Measurements from ENCODE around the gene CDC42EP1.

The CDC42EP1 gene

GRCh38 chr22:37561212-37562048, 1.1 kb downstream of the CDC42EP1 start:
- H3K9me3 ChIP-seq = no peaks in the 10 kb centered on the region
- H3K4me3 ChIP-seq = peak overlapping the region; percentile 85 to 93
- no peaks in the 10 kb centered on the region for H3K27me3 ChIP-seq
- TF ChIP-seq, protein P1, sequence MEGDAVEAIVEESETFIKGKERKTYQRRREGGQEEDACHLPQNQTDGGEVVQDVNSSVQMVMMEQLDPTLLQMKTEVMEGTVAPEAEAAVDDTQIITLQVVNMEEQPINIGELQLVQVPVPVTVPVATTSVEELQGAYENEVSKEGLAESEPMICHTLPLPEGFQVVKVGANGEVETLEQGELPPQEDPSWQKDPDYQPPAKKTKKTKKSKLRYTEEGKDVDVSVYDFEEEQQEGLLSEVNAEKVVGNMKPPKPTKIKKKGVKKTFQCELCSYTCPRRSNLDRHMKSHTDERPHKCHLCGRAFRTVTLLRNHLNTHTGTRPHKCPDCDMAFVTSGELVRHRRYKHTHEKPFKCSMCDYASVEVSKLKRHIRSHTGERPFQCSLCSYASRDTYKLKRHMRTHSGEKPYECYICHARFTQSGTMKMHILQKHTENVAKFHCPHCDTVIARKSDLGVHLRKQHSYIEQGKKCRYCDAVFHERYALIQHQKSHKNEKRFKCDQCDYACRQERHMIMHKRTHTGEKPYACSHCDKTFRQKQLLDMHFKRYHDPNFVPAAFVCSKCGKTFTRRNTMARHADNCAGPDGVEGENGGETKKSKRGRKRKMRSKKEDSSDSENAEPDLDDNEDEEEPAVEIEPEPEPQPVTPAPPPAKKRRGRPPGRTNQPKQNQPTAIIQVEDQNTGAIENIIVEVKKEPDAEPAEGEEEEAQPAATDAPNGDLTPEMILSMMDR (IDR thresholded peaks at IDR 0.05) = peak; percentile 80 to 92
- H3K27ac ChIP-seq = peak overlapping the region; percentile 98 to 99
- peaks cover 9 to 74% (median 65%) of the 10 kb centered on the region in 4 donors for H3K4me1 ChIP-seq
- intact Hi-C loops (cut with DNase I; ENCODE audit: low total_unique reads) = loop anchor here (2.0 to 5.0 kb wide), 2 partner anchors 15 to 46 kb away; partner anchors contain the start of gene GGA1
- peak; percentile 95 to 97 for DNase-seq
- peaks cover 6 to 7% (median 7%) of the 10 kb centered on the region in 3 donors for H3K36me3 ChIP-seq

GRCh38 chr22:37562049-37562875, 2.0 kb downstream of the CDC42EP1 start:
- Histone ChIP-seq H3K4me1 (peaks cover 9 to 74% (median 67%) of the 10 kb centered on the region in 4 donors), H3K36me3 (peaks cover 12 to 14% (median 13%) of the 10 kb centered on the region in 3 donors), H3K27me3 (no peaks in the 10 kb centered on the region), H3K4me3 (peak overlapping the region; percentile 85 to 93), H3K27ac (peak overlapping the region; percentile 98 to 99), H3K9me3 (no peaks in the 10 kb centered on the region)
- no peak for DNase-seq
- intact Hi-C loops (cut with DNase I; ENCODE audit: low total_unique reads) = loop anchor here (5.0 kb wide), 1 partner anchor 45 kb away; the partner anchor contains the start of gene GGA1
- TF ChIP-seq, protein P1 (IDR thresholded peaks at IDR 0.05) = no peak

DNA sequence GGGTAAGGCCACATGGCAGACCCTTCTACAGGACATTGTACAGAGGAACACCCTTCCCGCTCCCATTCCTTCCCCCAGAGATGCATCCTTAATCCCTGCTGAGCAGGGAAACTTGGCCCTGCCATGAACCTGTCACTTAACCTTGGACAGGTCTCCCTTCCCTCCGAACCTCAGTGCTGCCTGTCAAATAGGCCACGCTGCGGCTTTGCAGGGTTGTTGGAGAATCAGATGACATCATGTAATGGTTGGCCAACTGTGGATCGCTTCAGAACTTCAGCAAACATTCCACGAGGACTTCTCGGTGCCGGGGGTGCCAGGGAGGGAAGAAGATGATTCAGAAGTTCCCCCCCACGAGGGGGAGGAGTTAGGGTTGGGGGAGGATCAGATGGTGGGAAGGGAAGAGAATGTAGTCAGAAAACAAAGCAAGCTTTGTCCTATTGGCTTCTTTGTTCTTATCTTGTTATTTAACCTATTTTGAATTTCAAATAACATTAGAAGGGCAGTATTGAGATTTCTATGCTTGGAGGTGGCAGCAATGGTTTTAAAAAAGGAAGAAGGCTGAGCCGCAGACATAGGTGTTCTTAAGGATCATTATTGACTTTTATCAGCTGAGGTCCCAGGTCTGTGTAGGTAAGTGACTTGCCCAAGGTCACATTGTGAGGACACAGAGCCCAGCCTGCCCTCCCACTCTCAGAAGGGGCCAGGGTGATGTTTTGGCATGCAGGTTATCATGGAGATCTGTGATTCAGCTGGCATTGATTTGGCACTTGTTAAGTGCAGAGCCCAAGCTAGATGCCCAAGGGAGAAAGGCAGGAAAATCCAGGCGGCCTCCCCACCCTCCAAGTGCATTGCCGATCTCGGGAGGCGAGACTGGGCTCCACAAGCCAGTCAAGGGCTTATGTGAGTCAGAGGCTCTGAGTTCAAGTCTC, 3.1 kb downstream of the CDC42EP1 start:
- Histone ChIP-seq H3K9me3 (no peaks in the 10 kb centered on the region), H3K27ac (peak overlapping the region; percentile 98 to 99), H3K27me3 (no peaks in the 10 kb centered on the region), H3K4me3 (peak overlapping the region; percentile 6 to 85), H3K36me3 (peaks cover 17 to 25% (median 23%) of the 10 kb centered on the region in 3 donors), H3K4me1 (peaks cover 9 to 84% (median 74%) of the 10 kb centered on the region in 4 donors)
- intact Hi-C loops (cut with DNase I; ENCODE audit: low total_unique reads) = loop anchor here (5.0 kb wide), 1 partner anchor 44 kb away; the partner anchor contains the start of gene GGA1
- TF ChIP-seq, protein P1 (IDR thresholded peaks at IDR 0.05) = no peak
- peak; percentile 91 to 93 for DNase-seq

DNA sequence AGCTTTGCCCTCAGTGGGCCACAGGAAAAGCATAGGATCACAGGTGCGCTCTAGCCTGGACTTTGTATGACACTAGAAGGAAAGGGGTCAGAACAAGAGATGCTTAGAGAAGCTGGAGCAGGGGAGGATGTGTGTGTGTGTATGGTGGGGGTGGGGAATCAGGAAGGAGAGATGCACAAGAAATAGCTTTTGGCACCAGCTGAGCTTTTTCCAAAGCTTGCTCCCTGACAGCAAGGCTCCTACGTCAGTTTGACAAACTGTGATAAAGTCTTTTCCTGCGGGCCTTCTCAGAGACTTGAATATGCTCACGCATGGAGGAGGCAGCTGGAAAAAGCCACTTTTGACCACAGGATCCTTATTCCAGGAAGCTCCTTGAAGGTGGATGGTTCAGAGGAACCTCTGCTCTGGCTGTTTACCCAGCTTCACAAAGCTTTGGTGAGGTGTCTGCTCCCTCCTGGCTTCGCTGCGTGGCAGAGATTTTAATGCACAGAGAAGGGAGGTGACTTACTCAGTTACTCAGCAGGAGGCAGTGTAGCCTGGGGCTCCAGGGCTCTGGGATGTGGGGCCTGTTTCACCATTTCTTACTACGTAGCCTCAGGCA, 3.9 kb downstream of the CDC42EP1 start:
- TF ChIP-seq, protein P1 (IDR thresholded peaks at IDR 0.05) = no peak
- no peaks in the 10 kb centered on the region for H3K9me3 ChIP-seq
- H3K4me3 ChIP-seq = peak overlapping the region; percentile 6 to 85
- DNase-seq = no peak
- peaks cover 17 to 33% (median 31%) of the 10 kb centered on the region in 3 donors for H3K36me3 ChIP-seq
- peak overlapping the region; percentile 98 to 99 for H3K27ac ChIP-seq
- no peaks in the 10 kb centered on the region for H3K27me3 ChIP-seq
- peaks cover 9 to 86% (median 77%) of the 10 kb centered on the region in 4 donors for H3K4me1 ChIP-seq
- intact Hi-C loops (cut with DNase I; ENCODE audit: low total_unique reads) = loop anchor here (5.0 kb wide), 1 partner anchor 43 kb away; the partner anchor contains the start of gene GGA1

All from tibial artery (tissue), 4 donors.